CD14-positive monocyte (primary cell): ENCODE results near the gene AJAP1. TPM values are rescaled to one million over a fixed set of nuclear protein-coding genes. Genes with fewer than 3 reads are reported as not detected.

Experiments
- DNase-seq, 3 donors: peaks; one replicate each; pipeline ENCODE4 v3.0.0-alpha.2; 2011 to 2022
- H2AFZ ChIP-seq: 2 replicates; pipeline ENCODE4 v1.6.0; 2012; ENCODE audit warnings: mild to moderate bottlenecking, low read depth, low read length, inconsistent platforms; ENCODE audit not compliant: insufficient read depth, poor library complexity, severe bottlenecking
- H3K27ac ChIP-seq, 2 donors: 1 replicate in 1 of 2; 2 replicates in 1 of 2; pipeline ENCODE4 v1.5.1; 2012 to 2013; ENCODE audit warnings: low read length in 2 of 2, control low read depth in 1 of 2, inconsistent platforms in 1 of 2, low read depth in 1 of 2, mild to moderate bottlenecking in 1 of 2
- H3K27me3 ChIP-seq, 2 donors: one replicate each; pipeline versions ENCODE4 v1.6.0 to v1.6.1; 2011 to 2013; ENCODE audit warnings: low read length in 2 of 2; ENCODE audit not compliant: control insufficient read depth in 2 of 2, insufficient read depth in 2 of 2
- H3K36me3 ChIP-seq, 2 donors: replicated peaks in 1 of 2; 1 replicate in 1 of 2; 2 replicates in 1 of 2; pipeline versions ENCODE4 v1.5.1 to v1.6.1; 2012 to 2013; ENCODE audit warnings: low read length in 2 of 2, control low read depth in 1 of 2, inconsistent platforms in 1 of 2, mild to moderate bottlenecking in 1 of 2; ENCODE audit not compliant: insufficient read depth in 2 of 2, control insufficient read depth in 1 of 2
- H3K4me1 ChIP-seq, 2 donors: 1 replicate in 1 of 2; 2 replicates in 1 of 2; pipeline versions ENCODE4 v1.5.1 to v1.6.1; 2012 to 2013; ENCODE audit warnings: low read length in 2 of 2, control low read depth in 1 of 2, inconsistent platforms in 1 of 2, mild to moderate bottlenecking in 1 of 2, moderate library complexity in 1 of 2; ENCODE audit not compliant: insufficient read depth in 2 of 2, control insufficient read depth in 1 of 2
- H3K4me2 ChIP-seq: replicated peaks from 2 replicates; pipeline ENCODE3; 2012; ENCODE audit warnings: low read length, moderate library complexity, mild to moderate bottlenecking; ENCODE audit not compliant: poor library complexity, severe bottlenecking; ENCODE audit errors: extremely low read depth
- H3K4me3 ChIP-seq, 3 experiments: fragments of 200-600 bp in 1 of 3; sonication (generic) in 1 of 3; replicated peaks in 1 of 3; 1 replicate in 2 of 3; 2 replicates in 1 of 3; pipeline ENCODE4 v1.5.1; 2011 to 2013; ENCODE audit warnings: low read length in 3 of 3, mild to moderate bottlenecking in 3 of 3, control low read depth in 2 of 3, low read depth in 2 of 3, inconsistent platforms in 1 of 3, moderate library complexity in 1 of 3
- H3K79me2 ChIP-seq: 2 replicates; pipeline ENCODE4 v1.6.0; 2012; ENCODE audit warnings: mild to moderate bottlenecking, control low read depth, inconsistent platforms, low read length, moderate library complexity; ENCODE audit not compliant: insufficient read depth
- H3K9ac ChIP-seq: 2 replicates; pipeline ENCODE4 v1.6.0; 2017; ENCODE audit warnings: low read length, mild to moderate bottlenecking; ENCODE audit not compliant: insufficient read depth, poor library complexity, severe bottlenecking
- H3K9me3 ChIP-seq, 2 donors: replicated peaks in 1 of 2; 1 replicate in 1 of 2; 2 replicates in 1 of 2; pipeline versions ENCODE4 v1.5.1 to v1.6.1; 2012 to 2013; ENCODE audit warnings: low read length in 2 of 2, control low read depth in 1 of 2; ENCODE audit not compliant: control insufficient read depth in 1 of 2, insufficient read depth in 1 of 2
- H4K20me1 ChIP-seq: 2 replicates; pipeline ENCODE4 v1.6.0; 2012; ENCODE audit warnings: mild to moderate bottlenecking, low read length, control low read depth, moderate library complexity; ENCODE audit not compliant: insufficient read depth
- H3K27ac Mint-ChIP-seq, 7 donors: one replicate each; pipeline ENCODE4 v1.8.0; 2020; ENCODE audit warnings: mild to moderate bottlenecking in 7 of 7, mixed read lengths in 7 of 7, moderate library complexity in 6 of 7, inconsistent platforms in 2 of 7
- H3K27me3 Mint-ChIP-seq, 3 donors: one replicate each; pipeline ENCODE4 v1.8.0; 2021 to 2022; ENCODE audit warnings: low read depth in 3 of 3, mild to moderate bottlenecking in 3 of 3, mixed read lengths in 3 of 3, moderate library complexity in 3 of 3, inconsistent platforms in 1 of 3
- H3K36me3 Mint-ChIP-seq, 2 donors: one replicate each; pipeline ENCODE4 v1.8.0; 2020; ENCODE audit warnings: mixed read lengths in 2 of 2, inconsistent platforms in 1 of 2, mild to moderate bottlenecking in 1 of 2
- H3K4me1 Mint-ChIP-seq: one replicate; pipeline ENCODE4 v1.8.0; 2020; ENCODE audit warnings: mild to moderate bottlenecking, mixed read lengths
- H3K4me3 Mint-ChIP-seq, 2 donors: one replicate each; pipeline ENCODE4 v1.8.0; 2020; ENCODE audit warnings: mild to moderate bottlenecking in 2 of 2, mixed read lengths in 2 of 2, moderate library complexity in 1 of 2
- H3K9me3 Mint-ChIP-seq, 7 donors: one replicate each; pipeline ENCODE4 v1.8.0; 2020 to 2022; ENCODE audit warnings: mixed read lengths in 7 of 7, mild to moderate bottlenecking in 6 of 7, moderate library complexity in 6 of 7, inconsistent platforms in 2 of 7
- CTCF ChIP-seq: fragments of 200-600 bp; IDR thresholded peaks from one replicate; pipeline ENCODE4 v1.8.0; 2022; ENCODE audit warnings: antibody characterized with exemption, mild to moderate bottlenecking
- WGBS: methylation state at CpG from one replicate; pipeline ENCODE4 v1.1.5; 2013; ENCODE audit warnings: missing lambda C conversion rate; ENCODE audit not compliant: insufficient coverage; 5-methylcytosine and 5-hydroxymethylcytosine counted together
- intact Hi-C, 2 donors: fragments of 100-400 bp; cut with micrococcal nuclease; formaldehyde crosslinking; loops; one replicate each; pipeline versions ENCODE4 v1.15.0 to v1.15.1; 2023
- polyA plus RNA-seq, 3 donors: library from polyadenylated mRNA; depleted of rRNA in 1 of 3; unstranded in 2 of 3; stranded (reverse) in 1 of 3; fragments of 300-500 nt in 2 of 3; fragments of >200 nt in 1 of 3; fragmentation: Illumina TruSeq in 2 of 3; gene quantifications; 1 replicate in 2 of 3; 2 replicates in 1 of 3; pipeline ENCODE4 v1.2.3, GENCODE V29; 2012 to 2021

The AJAP1 gene
- polyA plus RNA-seq, 3 donors: not detected

- Histone ChIP-seq H3K4me1 (no peaks in the 10 kb centered on the region), H2AFZ (no peak overlapping the region), H3K27me3 (peaks cover 12 to 35% of the 10 kb centered on the region in 2 donors), H3K36me3 (no peaks in the 10 kb centered on the region), H4K20me1 (no peaks in the 10 kb centered on the region), H3K9me3 (peaks cover 0 to 3% of the 10 kb centered on the region in 2 donors), H3K4me2 (no peak overlapping the region), H3K9ac (no peak overlapping the region), H3K4me3 (no peak overlapping the region), H3K27ac (no peak overlapping the region), H3K79me2 (no peaks in the 10 kb centered on the region)
- peaks cover 0 to 2% (median 0%) of the 10 kb centered on the region in 7 donors for H3K9me3 Mint-ChIP-seq
- peaks cover 17 to 30% (median 19%) of the 10 kb centered on the region in 3 donors for H3K27me3 Mint-ChIP-seq
- no peaks in the 10 kb centered on the region for H3K4me1 Mint-ChIP-seq
- H3K4me3 Mint-ChIP-seq: no peak overlapping the region
- H3K36me3 Mint-ChIP-seq: no peaks in the 10 kb centered on the region
- H3K27ac Mint-ChIP-seq: no peak overlapping the region
- 32% methylated on average over 3 of the region's 8 CpGs for WGBS
- TF ChIP-seq CTCF: no peak
- intact Hi-C loops: loop anchor here in 1 of 2 donors (5.0 kb wide), 1 partner anchor 1327 kb away; no protein-coding TSS in a partner anchor
- no peak for DNase-seq
Measured at GRCh38 chr1:4650481-4650880, 3.9 kb upstream of the AJAP1 start.

GRCh38 chr1:4650981-4651380, 3.4 kb upstream of the AJAP1 start:
- Mint-ChIP-seq H3K9me3 (peaks cover 0 to 2% (median 0%) of the 10 kb centered on the region in 7 donors), H3K27me3 (peaks cover 19 to 33% (median 21%) of the 10 kb centered on the region in 3 donors), H3K36me3 (no peaks in the 10 kb centered on the region), H3K4me3 (peak overlapping the region in 1 of 2 donors; percentile 54), H3K4me1 (no peaks in the 10 kb centered on the region), H3K27ac (no peak overlapping the region)
- H2AFZ ChIP-seq: no peak overlapping the region
- H3K4me3 ChIP-seq: no peak overlapping the region
- 51% methylated on average over 2 of the region's 8 CpGs for WGBS
- no peaks in the 10 kb centered on the region for H4K20me1 ChIP-seq
- no peaks in the 10 kb centered on the region for H3K36me3 ChIP-seq
- no peak overlapping the region for H3K27ac ChIP-seq
- intact Hi-C loops: loop anchor here in 1 of 2 donors (5.0 kb wide), 1 partner anchor 1326 kb away; no protein-coding TSS in a partner anchor
- H3K4me1 ChIP-seq: no peaks in the 10 kb centered on the region
- H3K9me3 ChIP-seq: peaks cover under 1 to 3% of the 10 kb centered on the region in 2 donors
- H3K4me2 ChIP-seq: no peak overlapping the region
- H3K9ac ChIP-seq: no peak overlapping the region
- no peak for TF ChIP-seq CTCF
- no peak for DNase-seq
- H3K79me2 ChIP-seq: no peaks in the 10 kb centered on the region
- peaks cover 13 to 39% of the 10 kb centered on the region in 2 donors for H3K27me3 ChIP-seq
